PC-9 (cell line): ENCODE results near the gene CRELD1.

Experiments
- EZH2 ChIP-seq: fragments of 200-600 bp; sonication (generic); IDR thresholded peaks from 2 replicates; pipeline ENCODE4 v1.8.0; 2017; ENCODE audit warnings: antibody characterized with exemption, low read depth
- TF ChIP-seq, protein P1 (sequence below): fragments of 200-600 bp; sonication (generic); conservative IDR thresholded peaks from 2 replicates; pipeline ENCODE4 v1.6.1; 2017; ENCODE audit warnings: mixed run types, antibody characterized with exemption, mild to moderate bottlenecking, moderate library complexity

DNA sequence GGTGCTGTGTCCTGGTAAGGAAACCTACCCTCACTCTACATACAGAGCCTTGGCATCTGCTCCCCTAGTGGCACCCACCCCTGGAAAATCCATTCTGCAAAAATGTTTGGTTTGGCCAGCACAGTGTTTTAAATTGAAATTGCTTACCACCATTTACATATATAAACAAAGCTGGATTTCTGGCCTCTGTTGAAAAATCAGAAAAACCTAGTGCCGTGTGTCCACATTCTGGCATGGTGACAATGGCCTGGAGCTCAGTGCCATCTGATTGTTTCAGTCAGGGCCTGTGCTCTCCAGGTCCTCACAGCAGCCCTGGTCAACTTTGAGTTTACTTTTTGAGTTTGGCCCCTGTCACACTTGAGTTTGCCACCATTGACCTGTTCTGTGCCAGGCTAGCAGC, 19.6 kb upstream of the CRELD1 start:
- TF ChIP-seq, protein P1, sequence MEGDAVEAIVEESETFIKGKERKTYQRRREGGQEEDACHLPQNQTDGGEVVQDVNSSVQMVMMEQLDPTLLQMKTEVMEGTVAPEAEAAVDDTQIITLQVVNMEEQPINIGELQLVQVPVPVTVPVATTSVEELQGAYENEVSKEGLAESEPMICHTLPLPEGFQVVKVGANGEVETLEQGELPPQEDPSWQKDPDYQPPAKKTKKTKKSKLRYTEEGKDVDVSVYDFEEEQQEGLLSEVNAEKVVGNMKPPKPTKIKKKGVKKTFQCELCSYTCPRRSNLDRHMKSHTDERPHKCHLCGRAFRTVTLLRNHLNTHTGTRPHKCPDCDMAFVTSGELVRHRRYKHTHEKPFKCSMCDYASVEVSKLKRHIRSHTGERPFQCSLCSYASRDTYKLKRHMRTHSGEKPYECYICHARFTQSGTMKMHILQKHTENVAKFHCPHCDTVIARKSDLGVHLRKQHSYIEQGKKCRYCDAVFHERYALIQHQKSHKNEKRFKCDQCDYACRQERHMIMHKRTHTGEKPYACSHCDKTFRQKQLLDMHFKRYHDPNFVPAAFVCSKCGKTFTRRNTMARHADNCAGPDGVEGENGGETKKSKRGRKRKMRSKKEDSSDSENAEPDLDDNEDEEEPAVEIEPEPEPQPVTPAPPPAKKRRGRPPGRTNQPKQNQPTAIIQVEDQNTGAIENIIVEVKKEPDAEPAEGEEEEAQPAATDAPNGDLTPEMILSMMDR: no peak
- TF ChIP-seq EZH2: no peak
